MM.1S (cell line): Measurements from ENCODE around the gene SLC44A2.

Source experiments
- EZH2 ChIP-seq: fragments of 300-600 bp; sonication (generic); optimal IDR thresholded peaks from 2 replicates; pipeline ENCODE3; 2017; ENCODE audit warnings: low read depth, mild to moderate bottlenecking, antibody characterized with exemption, low read length, mixed read lengths
- EZH2phosphoT487 ChIP-seq: fragments of 300-600 bp; sonication (generic); IDR thresholded peaks from 2 replicates; pipeline ENCODE4 v1.6.1; 2018; ENCODE audit warnings: antibody characterized with exemption, low read length
- TF ChIP-seq, protein P1 (sequence below): fragments of 300-600 bp; sonication (generic); IDR thresholded peaks from 2 replicates; pipeline ENCODE4 v1.5.1; 2016; ENCODE audit warnings: antibody characterized with exemption, low read length, mixed read lengths

DNA sequence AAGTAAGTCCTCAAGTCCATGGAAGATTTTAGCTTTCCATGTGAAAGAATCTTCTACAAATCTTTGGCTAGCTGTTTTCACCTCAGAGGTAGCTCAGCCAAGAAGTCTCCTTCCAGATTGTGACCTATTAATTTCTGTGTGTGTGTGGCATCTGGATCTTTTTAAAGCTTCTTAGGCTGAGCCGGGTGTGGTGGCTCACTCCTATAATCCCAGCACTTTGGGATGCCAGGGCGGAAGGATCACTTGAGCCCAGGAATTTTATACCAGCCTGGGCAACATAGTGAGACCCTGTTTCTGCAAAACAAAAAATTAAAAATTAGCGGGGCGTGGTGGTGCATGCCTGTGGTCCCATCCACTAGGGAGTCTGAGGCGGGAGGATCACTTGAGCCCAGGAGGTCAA, 13.4 kb upstream of the SLC44A2 start:
- TF ChIP-seq, protein P1, sequence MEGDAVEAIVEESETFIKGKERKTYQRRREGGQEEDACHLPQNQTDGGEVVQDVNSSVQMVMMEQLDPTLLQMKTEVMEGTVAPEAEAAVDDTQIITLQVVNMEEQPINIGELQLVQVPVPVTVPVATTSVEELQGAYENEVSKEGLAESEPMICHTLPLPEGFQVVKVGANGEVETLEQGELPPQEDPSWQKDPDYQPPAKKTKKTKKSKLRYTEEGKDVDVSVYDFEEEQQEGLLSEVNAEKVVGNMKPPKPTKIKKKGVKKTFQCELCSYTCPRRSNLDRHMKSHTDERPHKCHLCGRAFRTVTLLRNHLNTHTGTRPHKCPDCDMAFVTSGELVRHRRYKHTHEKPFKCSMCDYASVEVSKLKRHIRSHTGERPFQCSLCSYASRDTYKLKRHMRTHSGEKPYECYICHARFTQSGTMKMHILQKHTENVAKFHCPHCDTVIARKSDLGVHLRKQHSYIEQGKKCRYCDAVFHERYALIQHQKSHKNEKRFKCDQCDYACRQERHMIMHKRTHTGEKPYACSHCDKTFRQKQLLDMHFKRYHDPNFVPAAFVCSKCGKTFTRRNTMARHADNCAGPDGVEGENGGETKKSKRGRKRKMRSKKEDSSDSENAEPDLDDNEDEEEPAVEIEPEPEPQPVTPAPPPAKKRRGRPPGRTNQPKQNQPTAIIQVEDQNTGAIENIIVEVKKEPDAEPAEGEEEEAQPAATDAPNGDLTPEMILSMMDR = no peak
- TF ChIP-seq EZH2phosphoT487 = no peak
- no peak for TF ChIP-seq EZH2
